GM19324 (cell line): ENCODE results near the gene KIAA1958.

ENCODE experiments used
- ATAC-seq: cut with Tn5 transposase; IDR thresholded peaks from one replicate; pipeline ENCODE4 v1.9.1; 2021; ENCODE audit warnings: mild to moderate bottlenecking, moderate library complexity; ENCODE audit not compliant: unreplicated experiment, low FRiP score

KIAA1958 gene

GRCh38 chr9:112553256-112553826 is 66.7 kb downstream of the KIAA1958 start:
- ATAC-seq: no peak

DNA sequence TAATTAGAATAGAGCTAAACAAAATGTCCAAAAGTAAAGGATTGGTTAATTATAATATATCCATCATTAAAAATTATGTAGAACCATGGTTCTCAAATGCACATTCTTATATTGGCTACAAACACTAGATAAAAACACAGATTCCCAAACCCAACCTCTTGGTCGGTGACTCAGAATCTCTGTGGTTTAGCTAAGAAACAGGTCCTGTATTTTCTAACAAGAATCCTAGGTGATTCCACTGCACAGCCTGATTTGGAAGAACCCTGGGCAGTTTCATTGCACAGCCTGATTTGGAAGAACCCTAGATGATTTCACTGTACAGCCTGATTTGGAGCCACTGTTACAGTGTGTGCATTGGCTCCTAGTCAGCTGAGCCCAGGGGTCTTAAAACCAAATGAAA is 67.9 kb downstream of the KIAA1958 start:
- no peak for ATAC-seq

GRCh38 chr9:112555101-112555643 is 68.5 kb downstream of the KIAA1958 start:
- no peak for ATAC-seq

- no peak for ATAC-seq
Measured at GRCh38 chr9:112555844-112556482, 69.3 kb downstream of the KIAA1958 start.

- ATAC-seq: no peak
Measured at GRCh38 chr9:112556497-112557442, 70.1 kb downstream of the KIAA1958 start.

DNA sequence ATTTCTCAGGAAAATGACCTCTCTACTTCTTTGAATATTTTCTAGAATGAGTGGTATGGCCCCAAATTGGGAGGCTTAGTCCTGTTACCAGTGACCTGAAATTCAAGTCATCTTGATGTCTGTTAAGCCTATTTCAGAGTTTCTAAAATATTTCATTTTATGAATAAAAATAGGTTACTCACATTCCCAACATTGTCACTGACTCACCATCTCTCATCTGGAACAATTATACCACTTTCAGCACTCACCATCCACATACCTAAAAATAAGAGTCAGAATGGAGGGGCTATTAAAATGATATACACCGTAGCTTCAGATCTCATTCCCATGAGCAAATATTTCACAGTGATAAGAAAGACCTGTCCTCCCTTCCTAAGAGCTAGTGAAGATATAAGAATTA is 71.8 kb downstream of the KIAA1958 start:
- ATAC-seq: no peak

DNA sequence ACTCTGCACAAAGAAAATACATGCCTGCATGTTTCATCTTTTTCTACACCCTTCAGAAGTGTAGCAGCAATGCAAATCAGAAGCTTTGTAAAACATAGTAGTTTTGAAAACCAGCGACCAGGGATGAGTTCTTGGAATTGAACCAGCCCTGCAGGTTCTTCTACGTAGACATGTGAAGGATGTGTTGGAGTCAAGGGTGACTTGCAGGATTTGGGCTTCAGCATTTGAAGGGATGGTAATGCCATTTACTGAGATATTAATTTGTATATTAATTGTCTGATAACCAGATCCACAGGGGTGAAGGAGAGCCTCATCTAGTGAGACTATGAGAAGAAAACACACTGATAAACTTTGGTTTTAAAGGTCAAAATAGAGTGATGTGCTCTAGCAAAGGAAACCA is 72.4 kb downstream of the KIAA1958 start:
- ATAC-seq: no peak

DNA sequence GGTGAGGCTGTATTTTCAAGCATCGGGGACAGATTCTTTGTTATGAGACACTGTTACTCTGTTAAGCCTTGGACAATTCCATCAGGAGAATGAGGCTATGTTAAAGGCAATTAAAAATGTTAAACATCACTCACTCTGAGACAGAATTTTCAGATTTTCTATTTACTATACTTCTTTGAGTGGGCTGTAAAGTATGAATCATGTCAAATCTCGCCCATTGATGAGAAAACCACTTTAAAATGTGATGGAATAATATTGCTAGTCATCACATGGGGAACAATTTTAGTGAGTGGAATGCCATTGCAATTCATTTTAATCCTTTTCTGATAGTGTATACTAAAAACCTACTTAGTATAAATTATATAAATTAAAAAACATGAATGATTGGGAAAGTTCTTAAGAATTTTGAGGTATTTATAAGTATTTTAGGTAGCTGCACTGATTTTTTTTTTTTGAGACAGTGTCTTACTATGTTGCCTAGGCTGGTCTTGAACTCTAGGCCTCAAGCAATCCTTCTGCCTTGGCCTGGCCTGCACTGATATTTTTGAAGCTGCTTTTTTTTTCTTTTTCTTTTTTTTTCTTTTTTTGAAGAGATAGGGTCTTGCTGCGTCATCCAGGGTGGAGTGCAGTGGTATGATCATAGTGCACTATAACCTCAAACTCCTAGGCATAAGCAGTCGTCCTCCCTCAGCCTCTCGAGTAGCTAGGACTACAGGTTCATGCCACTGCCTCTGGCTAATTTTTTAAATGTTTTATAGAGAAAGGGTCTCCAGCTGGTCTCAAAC is 73.2 kb downstream of the KIAA1958 start:
- ATAC-seq: no peak

DNA sequence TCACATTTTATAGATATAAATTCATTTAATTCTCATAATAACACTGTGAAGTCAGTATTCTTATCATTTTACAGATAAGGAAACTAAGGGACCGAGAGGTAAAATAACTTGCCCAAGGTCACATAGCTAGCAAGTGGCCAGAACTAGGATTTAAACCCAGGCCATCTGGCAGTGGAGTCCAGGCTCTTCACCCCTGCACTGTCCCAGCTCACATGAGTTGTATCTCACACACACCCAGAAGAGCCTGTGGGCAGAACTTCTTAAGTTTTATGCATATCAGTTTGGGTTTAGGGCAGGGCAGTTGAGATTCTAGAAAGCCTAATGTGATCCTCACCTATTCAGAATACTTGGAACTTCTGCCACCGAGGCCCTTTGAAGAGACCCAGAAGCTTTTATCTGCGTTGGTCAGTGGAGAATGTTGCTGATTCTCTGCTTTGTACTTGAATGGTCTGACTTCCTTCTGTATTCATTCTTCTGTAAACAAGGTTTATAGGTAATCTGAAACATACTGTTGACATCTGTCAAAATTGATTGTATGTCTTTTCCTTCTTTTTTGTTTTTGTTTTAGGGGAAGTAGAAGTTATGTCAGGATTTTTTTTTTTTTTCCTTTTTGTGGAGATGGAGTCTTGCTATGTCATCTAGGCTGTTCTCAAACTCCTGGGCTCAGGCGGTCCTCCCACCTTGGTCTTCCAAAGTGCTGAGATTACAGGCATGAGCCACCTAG is 75.8 kb downstream of the KIAA1958 start:
- no peak for ATAC-seq

- ATAC-seq: no peak
Measured at GRCh38 chr9:112569186-112569585, 82.6 kb downstream of the KIAA1958 start.

DNA sequence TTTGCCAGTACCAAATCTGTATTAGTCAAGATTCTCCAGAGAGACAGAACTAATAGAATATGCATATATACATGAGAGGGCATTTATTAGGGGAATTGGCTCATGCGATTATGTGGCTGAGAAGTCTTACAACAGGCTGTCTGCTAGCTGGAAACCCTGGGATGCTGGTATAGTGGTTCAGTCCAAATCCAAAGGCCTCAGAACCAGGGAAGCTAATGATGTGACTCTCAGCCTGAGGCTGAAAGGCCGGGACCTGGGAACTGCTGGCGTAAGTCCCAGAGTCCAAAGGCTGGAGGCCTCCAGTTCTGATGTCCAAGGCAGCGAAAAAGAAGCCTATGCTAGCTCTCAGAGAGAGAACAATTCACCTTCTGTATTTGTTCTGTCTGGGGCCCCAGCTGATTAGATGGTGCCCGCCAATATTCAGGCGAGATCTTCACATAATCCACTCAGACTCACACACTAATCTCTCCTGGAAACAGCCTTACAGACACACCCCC is 84.1 kb downstream of the KIAA1958 start:
- no peak for ATAC-seq

DNA sequence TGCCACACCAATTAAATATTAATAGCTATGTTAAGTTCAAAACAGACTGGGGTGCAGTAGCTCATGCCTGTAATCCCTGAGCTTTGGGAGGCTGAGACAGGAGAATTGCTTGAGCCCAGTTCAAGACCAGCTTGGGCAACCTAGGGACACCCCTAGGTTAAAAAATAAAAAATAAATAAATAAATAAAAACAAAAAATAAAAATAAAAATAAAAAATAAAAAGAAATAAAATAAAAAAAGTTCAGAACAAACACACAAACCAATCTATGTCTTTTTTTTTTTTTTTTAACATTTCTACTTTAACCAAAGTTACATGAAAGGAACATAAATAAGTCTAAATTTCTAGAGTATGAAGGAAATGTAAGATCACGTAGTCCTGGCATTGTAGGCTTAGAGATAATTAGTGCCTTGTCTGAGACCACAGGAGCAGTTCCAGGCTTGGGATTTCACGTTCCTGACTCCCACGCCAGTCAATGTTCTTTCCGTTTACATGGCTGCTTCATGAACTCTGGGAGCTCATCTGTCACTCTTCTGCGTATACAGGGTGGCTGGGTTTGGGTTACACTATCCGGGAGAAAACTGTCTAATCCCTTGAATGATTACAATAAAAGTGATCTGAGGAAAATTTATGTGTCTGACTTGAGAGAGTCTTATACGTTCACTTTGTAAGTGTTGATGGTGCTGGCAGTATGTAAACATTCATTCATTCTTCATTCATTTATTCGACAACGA is 85.2 kb downstream of the KIAA1958 start:
- ATAC-seq: no peak

- no peak for ATAC-seq
Measured at GRCh38 chr9:112572416-112572815, 85.8 kb downstream of the KIAA1958 start.

DNA sequence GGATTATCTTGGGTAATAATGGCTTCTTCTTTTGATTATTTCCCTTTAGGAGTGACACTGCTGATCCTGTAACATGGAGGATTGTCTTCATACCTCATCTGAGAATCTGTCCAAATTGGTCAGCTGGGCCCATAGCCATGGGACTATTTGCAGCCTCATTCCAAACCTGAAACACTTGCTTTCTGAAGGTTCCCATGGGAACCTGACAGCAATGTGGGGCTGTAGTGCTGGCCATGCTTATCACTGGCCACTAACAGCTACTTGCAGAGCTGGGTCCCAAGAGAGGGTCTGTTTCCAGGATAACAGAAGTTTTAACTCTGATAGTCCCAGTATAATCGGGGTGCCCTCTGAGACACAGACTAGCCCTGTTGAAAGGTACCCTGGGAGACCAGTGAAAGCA is 87.4 kb downstream of the KIAA1958 start:
- no peak for ATAC-seq

DNA sequence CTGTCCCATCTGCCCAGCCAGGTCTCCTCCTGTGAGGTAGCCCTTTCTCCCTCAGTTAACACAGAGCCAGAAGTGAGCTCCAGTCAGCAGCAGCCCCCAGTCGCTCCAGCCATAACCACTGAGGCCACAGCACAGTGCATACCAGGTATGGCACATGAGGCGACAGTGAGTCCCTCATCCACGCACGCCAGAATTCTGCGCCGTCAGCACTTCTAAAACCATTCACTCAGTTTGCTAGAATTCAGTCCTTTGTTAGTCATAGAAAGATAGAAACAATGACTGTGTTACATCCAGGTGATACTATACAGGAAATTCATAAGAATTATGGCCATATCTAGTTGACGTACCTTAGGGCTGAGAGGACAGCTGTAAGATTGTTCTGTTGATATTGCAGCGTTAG is 88.5 kb downstream of the KIAA1958 start:
- no peak for ATAC-seq

GRCh38 chr9:112581469-112582176 is 95.0 kb downstream of the KIAA1958 start:
- ATAC-seq: no peak

GRCh38 chr9:112582371-112583262 is 96.0 kb downstream of the KIAA1958 start:
- no peak for ATAC-seq
